HCT116 (cell line): Measurements from ENCODE around the gene SLC8A1.

ENCODE experiments used
- CTCF ChIP-seq, 3 experiments: fragments of 200-600 bp in 1 of 3; sonication (generic) in 1 of 3; IDR thresholded peaks in 2 of 3; conservative IDR thresholded peaks in 1 of 3; 2 replicates each; pipeline ENCODE4 v1.5.1; 2012 to 2017; ENCODE audit warnings: low read depth in 2 of 3, low read length in 2 of 3, antibody characterized with exemption in 1 of 3, borderline replicate concordance in 1 of 3, control low read depth in 1 of 3, mild to moderate bottlenecking in 1 of 3, mixed read lengths in 1 of 3, mixed run types in 1 of 3, moderate library complexity in 1 of 3; ENCODE audit not compliant: insufficient read depth in 1 of 3
- ELF1 ChIP-seq: IDR thresholded peaks from 2 replicates; pipeline ENCODE4 v1.6.1; 2012; ENCODE audit warnings: low read depth, borderline replicate concordance
- JUND ChIP-seq: IDR thresholded peaks from 2 replicates; pipeline ENCODE4 v1.6.1; 2012
- RAD21 ChIP-seq: IDR thresholded peaks from 2 replicates; pipeline ENCODE4 v1.6.1; 2012; ENCODE audit warnings: low read depth, mild to moderate bottlenecking
- REST ChIP-seq: IDR thresholded peaks from 2 replicates; pipeline ENCODE4 v1.6.1; 2012; ENCODE audit warnings: low read depth
- ZNF274 ChIP-seq: fragments of 200-500 bp; sonication (Bioruptor generic); IDR thresholded peaks from 2 replicates; pipeline ENCODE4 v1.6.1; 2014; ENCODE audit warnings: mild to moderate bottlenecking, low read depth, low read length, inconsistent platforms

- TF ChIP-seq RAD21 (no peak), CTCF (IDR thresholded peaks at IDR 0.05 in 2 of 3, conservative IDR thresholded peaks at IDR 0.05 in 1 of 3; ENCODE audit: borderline replicate concordance in 1 of 3, insufficient read depth in 1 of 3, low read depth in 2 of 3, low read length in 2 of 3) (no peak), REST (no peak), JUND (no peak), ZNF274 (no peak), ELF1 (no peak)
Measured at GRCh38 chr2:40428439-40428838, 23.5 kb downstream of the SLC8A1 start.
